Measurements from ENCODE around the gene EHD4.

Gene EHD4

GRCh38 chr15:41951571-41951970, 20.8 kb downstream of the EHD4 start:
- Histone ChIP-seq H3K36me3 (peaks cover 37% of the 10 kb centered on the region), H3K4me3 (ENCODE audit: low read depth in 1 of 2, low read length in 1 of 2) (no peak overlapping the region), H3K27me3 (no peaks in the 10 kb centered on the region), H3K9me3 (no peaks in the 10 kb centered on the region), H3K4me1 (ENCODE audit: control insufficient read depth in 1 of 2, insufficient read depth in 1 of 2, low read depth in 1 of 2, low read length in 1 of 2) (no peaks in the 10 kb centered on the region), H3K27ac (no peak overlapping the region)
- TF ChIP-seq, protein P1, sequence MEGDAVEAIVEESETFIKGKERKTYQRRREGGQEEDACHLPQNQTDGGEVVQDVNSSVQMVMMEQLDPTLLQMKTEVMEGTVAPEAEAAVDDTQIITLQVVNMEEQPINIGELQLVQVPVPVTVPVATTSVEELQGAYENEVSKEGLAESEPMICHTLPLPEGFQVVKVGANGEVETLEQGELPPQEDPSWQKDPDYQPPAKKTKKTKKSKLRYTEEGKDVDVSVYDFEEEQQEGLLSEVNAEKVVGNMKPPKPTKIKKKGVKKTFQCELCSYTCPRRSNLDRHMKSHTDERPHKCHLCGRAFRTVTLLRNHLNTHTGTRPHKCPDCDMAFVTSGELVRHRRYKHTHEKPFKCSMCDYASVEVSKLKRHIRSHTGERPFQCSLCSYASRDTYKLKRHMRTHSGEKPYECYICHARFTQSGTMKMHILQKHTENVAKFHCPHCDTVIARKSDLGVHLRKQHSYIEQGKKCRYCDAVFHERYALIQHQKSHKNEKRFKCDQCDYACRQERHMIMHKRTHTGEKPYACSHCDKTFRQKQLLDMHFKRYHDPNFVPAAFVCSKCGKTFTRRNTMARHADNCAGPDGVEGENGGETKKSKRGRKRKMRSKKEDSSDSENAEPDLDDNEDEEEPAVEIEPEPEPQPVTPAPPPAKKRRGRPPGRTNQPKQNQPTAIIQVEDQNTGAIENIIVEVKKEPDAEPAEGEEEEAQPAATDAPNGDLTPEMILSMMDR (IDR thresholded peaks at IDR 0.05): no peak

GRCh38 chr15:41950489-41950888, 21.9 kb downstream of the EHD4 start:
- Histone ChIP-seq H3K27me3 (no peaks in the 10 kb centered on the region), H3K36me3 (peaks cover 42% of the 10 kb centered on the region)

DNA sequence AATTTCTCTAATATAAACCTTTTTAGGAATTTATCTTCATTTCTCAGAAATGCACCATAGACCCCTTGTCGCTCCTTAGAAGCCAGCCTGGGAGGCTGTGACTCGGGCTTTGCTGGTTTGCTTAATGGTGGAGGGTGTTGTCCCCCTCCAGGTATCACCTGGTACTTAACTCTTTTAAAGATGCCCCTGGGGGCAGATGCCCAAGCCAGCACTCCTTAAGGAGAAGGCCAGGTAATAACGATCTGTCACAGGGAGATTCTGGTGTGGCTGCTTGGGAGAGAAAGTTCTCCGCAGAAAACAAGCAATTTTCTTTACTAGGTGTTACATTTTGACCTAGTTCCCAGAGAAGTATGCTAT, 22.3 kb downstream of the EHD4 start:
- Histone ChIP-seq H3K4me1 (ENCODE audit: control insufficient read depth in 1 of 2, insufficient read depth in 1 of 2, low read depth in 1 of 2, low read length in 1 of 2) (no peaks in the 10 kb centered on the region), H3K27me3 (no peaks in the 10 kb centered on the region), H3K9me3 (no peaks in the 10 kb centered on the region), H3K36me3 (peaks cover 46% of the 10 kb centered on the region), H3K27ac (no peak overlapping the region), H3K4me3 (ENCODE audit: low read depth in 1 of 2, low read length in 1 of 2) (no peak overlapping the region)
- TF ChIP-seq, protein P1 (IDR thresholded peaks at IDR 0.05): no peak

More at GRCh38 chr15:41950489-41950888, 21.9 kb downstream of the EHD4 start:
- TF ChIP-seq, protein P1 (IDR thresholded peaks at IDR 0.05): no peak
- no peak overlapping the region for H3K4me3 ChIP-seq (ENCODE audit: low read depth in 1 of 2, low read length in 1 of 2)
- no peaks in the 10 kb centered on the region for H3K9me3 ChIP-seq
- no peaks in the 10 kb centered on the region for H3K4me1 ChIP-seq (ENCODE audit: control insufficient read depth in 1 of 2, insufficient read depth in 1 of 2, low read depth in 1 of 2, low read length in 1 of 2)
- no peak overlapping the region for H3K27ac ChIP-seq

DNA sequence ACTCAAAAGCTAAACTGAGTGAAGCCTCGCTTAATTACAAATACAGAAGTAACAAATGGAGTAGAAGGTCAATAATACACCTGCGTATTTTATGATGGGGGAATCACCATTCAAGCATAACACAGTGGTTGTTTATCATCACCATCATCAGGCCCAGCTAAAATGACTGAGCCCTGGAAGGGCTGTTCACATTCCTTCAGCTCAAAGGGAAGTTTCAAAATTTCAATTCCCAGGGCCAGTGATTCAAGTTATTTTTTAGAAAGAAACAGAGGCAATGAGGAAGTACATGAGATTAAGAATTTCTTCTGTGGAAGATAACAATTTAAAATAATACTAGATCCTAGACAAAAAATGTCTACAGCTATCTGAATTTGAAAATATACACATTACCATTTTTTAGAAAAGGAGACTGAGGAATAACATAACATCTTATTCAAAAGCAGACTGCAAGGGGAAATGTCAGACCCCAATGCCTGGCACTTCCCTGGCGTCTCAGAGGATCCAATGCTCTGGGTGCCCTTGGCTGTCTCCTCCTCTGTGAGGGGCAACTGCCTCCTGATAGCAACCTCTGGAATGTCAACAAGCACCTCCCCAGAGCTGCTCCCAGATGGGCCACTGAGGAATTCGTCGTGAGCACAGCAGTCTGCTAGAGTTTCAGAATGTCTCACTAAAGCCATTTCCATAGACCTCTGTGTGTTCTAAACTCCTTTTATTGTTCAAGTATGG, 22.8 kb downstream of the EHD4 start:
- TF ChIP-seq, protein P1 (IDR thresholded peaks at IDR 0.05): no peak
- H3K27me3 ChIP-seq: no peaks in the 10 kb centered on the region
- peaks cover 47% of the 10 kb centered on the region for H3K36me3 ChIP-seq
- H3K4me3 ChIP-seq (ENCODE audit: low read depth in 1 of 2, low read length in 1 of 2): no peak overlapping the region
- H3K4me1 ChIP-seq (ENCODE audit: control insufficient read depth in 1 of 2, insufficient read depth in 1 of 2, low read depth in 1 of 2, low read length in 1 of 2): no peaks in the 10 kb centered on the region
- no peak overlapping the region for H3K27ac ChIP-seq
- no peaks in the 10 kb centered on the region for H3K9me3 ChIP-seq

DNA sequence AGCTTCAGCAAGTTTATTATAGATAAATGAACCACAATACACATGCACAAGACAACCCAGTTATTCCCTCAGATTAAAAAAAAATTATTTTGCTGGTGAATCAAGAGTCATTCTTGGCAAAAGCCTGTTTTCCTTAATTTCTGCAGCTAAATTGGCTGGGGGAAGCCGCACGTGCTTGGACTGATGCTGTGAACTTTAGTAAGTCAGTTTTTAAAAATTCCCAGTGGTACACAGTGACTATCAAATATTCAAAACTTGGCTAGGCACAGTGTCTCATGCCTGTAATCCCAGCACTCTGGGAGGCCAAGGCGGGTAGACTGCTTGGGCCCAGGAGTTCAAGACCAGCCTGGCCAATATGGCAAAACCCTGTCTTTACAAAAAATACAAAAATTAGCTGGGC, 23.9 kb downstream of the EHD4 start:
- Histone ChIP-seq H3K36me3 (peaks cover 41% of the 10 kb centered on the region), H3K9me3 (no peaks in the 10 kb centered on the region), H3K4me3 (ENCODE audit: low read depth in 1 of 2, low read length in 1 of 2) (no peak overlapping the region), H3K27ac (no peak overlapping the region), H3K27me3 (no peaks in the 10 kb centered on the region), H3K4me1 (ENCODE audit: control insufficient read depth in 1 of 2, insufficient read depth in 1 of 2, low read depth in 1 of 2, low read length in 1 of 2) (no peaks in the 10 kb centered on the region)
- TF ChIP-seq, protein P1 (IDR thresholded peaks at IDR 0.05): no peak

Measured in neutrophil (primary cell).